GM18507 (cell line): ENCODE data around the gene SDK2.

Source experiments
- DNase-seq: peaks from one replicate; pipeline ENCODE4 v3.0.0; 2011; ENCODE audit warnings: low read depth; ENCODE audit not compliant: insufficient read length; ENCODE audit errors: extremely low spot score
- FAIRE-seq: peaks from 2 replicates; lab custom pipeline; 2011; peaks lifted over from hg19 to GRCh38; lab: Jason Lieb, UNC

SDK2 gene

DNA sequence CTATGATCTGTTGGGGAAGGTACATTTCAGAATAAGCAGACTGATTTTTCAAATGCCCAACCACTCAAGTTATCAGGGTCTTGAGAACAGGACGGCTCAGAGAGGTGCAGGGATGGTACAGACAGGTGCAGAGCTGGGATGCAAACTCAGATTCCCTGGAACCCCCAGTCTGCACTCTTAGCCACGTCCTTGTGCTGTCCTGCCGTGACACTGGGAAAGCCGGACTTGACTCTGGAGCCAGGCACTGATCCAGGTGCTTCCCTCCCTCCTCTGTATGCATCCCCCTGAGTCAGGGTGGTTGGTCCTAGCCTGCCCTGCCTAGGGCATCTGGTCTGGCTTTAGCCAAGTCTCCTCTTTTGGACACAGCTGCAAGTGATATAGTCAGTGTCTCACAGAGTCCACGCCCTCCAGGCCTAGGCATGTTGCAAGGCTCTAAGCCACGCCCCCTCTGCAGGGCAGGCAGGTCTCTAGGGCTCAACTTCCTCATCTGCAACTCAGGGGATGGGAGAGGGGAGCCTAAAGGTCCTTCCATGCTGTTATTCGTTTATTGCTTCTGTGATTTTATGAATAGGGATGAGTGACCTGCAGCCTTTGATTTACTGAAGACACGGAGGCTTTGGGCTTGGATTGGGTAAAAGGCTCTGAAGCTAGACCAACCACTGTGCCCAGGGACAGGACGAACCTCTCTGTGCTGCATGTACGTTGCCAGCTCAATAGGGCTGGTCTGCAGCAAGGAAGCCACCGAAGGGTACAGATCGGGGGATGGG lies 97.3 kb downstream of the SDK2 start:
- DNase-seq = no peak
- FAIRE-seq = no peak

DNA sequence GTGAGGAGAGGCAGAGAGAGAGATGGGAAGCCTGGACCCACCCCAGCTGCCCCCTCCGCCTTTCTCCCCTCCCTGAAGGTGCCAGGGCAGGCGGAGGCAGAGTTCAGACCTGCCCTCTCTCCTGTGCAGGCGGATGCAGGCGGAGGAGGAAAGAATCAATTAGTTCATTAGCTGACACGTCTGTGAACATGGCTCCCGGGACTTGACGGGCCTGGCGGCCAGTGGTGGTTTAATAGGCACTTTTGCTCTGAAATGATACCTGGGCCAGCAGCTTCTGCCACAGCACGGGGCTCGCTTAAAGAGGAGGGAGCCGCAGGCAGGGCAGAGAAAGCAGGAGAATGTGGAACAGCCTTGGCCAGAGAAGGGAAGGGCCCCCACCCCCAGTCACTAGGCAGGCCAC lies 98.1 kb downstream of the SDK2 start:
- DNase-seq (no peak), FAIRE-seq (no peak)

DNA sequence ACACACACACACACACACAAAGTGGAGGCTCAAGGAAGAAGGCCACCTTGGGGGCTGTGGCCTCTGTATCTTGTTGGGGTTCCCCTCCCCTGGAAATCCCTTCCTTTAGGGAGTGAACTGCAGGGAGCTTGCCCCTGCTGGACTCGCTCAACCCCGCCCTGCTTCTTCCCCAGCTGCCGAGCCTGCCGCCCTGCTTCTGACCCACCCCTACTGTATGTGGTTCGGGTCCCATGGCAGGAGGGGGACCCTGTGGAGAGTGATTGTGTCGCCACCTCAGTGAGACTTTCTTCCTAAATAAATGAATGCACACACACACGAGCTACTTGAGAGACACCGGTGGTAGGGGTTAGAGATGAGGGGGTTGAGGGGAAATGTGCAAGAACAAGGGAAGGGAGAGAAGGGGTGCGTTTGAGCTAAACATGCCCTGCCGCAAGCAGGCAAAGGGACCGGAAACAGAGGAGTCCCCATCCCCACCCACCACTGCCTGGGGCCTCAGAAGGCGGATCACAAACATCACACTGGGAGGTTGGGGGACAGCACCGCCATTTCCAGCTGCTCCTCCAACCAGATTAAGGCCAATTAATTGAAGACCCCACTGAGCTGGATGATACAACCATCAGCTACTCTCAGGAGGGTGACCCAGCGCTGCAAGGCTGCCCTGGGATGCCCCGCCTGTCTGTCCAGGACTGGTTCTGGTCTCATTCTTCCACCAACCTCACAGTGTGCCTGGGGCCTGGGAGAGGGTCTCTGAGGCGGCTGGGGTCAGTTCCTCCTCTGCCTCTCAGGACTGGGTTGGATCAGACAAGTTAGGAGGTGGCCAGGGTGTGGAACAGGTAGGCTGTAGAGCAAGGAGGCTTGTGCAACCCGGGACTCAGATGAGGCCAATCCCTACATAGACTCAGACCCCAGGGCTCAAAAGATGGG lies 98.9 kb downstream of the SDK2 start:
- FAIRE-seq (no peak), DNase-seq (no peak)

DNA sequence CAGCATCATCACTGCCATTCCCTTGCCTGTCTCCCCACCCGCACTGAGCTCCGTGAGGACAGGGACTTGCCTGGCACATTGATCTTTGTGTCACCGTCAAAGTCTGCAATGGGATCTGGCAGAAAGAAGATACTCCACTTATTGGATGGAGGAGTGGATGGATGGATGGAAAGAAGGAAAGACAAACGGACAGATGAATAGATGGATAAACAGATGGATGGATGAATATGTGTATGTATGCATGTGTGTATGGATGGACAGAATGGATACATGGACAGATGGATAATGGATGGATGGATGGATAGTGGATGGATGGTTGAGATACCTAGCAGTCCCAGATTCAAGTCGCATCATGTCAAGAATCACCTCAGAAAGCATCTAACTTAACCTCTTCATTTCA lies 99.9 kb downstream of the SDK2 start:
- FAIRE-seq (no peak), DNase-seq (no peak)

DNA sequence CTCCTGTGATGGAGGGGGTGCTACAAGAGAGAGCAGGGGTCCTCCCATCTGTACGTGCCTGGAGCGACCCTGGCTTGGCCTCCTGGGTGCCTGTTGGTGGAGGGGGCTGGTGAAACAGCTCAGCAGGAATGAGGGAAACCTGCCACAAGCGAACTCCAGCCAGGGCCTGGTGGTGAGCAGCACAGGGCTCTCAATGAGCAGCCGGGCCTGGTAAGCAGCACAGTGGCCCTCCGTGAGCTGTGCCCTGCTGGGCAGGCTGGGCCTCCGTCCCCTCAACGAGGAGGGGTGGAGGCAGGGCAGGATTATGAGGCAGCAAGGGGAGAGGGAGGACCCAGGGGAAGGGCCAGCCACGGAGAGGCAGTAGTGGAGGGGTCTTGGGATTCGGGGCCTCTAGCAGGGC lies 101.9 kb downstream of the SDK2 start:
- DNase-seq = no peak
- FAIRE-seq = no peak

DNA sequence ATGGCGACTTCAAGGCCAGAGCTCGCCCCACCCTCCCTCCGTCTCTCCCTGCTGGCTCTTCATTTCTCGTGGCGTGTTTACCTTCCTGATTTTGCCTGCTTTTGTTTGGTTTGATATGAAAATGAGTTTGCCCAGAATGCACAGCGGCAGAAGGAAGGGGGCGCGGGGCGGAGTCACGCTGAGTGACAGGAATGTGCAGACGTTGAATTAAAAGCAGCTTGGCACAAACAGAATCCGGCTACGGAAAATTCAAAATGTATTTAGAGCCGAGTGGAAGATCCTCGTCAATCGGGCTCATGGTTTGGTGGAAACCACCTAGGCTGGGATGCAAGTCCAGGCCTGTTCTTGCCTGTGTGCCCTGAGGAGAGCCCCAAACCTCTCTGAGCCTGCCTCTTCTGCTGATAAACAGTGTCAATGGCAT lies 102.7 kb downstream of the SDK2 start:
- no peak for FAIRE-seq
- no peak for DNase-seq

DNA sequence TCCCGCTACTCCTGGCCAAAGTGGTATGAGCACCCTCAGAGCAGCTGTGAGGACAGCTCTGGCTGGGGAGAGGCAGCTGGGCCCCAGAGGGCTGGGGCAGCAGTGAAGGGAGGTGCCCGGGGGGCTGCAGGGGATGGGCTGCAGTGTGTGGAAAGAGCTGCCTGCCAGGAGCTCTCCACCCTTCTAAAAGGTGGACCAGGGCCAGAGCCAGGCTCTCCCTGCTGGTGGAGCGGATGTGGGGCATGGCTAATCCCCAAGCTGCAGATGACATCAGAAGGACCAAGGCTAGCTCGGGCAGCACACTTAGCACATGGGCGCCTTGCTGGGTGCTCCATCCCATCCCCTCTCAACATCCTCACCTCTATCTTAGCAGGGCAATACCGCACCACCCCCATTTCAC lies 103.1 kb downstream of the SDK2 start:
- DNase-seq (no peak), FAIRE-seq (no peak)

DNA sequence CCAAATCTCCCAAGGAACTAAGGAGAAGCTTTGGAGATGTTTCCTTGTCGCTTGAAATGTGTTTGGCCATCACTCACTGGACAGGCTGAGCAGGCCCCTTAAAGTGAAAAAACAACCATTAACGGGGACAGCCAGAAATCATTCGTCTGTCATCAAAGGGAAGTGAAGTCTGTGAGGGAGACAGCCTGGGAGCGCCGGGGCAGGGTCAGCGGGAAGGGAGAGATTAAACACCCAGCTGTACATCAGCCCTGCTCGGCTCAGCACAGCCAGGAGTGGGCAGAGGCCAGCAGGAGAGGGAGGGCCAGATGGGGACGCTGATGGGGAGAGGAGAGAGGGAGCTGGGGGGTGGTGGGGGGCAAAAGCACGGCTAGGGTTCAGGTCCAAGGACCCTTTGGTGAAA lies 105.1 kb downstream of the SDK2 start:
- DNase-seq (no peak), FAIRE-seq (no peak)

DNA sequence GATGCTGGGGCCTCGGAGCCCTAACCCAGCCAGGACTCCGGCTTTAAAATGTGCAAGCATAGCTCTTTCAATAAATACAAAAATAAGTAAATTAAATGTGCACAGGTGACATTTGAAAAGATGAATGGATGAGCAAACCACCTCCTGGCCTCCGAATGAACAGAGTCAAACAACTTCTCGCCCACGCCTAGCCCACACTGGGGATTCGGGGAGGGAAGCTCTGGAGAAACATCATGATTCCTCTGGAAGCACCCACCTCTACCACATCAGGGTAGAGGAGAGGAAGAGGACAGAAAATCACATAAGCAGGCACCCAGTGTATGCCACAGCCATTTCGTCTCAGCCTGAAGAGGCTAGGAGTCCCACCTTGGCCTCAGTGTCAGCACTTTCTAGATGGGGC lies 105.8 kb downstream of the SDK2 start:
- DNase-seq (no peak), FAIRE-seq (no peak)

DNA sequence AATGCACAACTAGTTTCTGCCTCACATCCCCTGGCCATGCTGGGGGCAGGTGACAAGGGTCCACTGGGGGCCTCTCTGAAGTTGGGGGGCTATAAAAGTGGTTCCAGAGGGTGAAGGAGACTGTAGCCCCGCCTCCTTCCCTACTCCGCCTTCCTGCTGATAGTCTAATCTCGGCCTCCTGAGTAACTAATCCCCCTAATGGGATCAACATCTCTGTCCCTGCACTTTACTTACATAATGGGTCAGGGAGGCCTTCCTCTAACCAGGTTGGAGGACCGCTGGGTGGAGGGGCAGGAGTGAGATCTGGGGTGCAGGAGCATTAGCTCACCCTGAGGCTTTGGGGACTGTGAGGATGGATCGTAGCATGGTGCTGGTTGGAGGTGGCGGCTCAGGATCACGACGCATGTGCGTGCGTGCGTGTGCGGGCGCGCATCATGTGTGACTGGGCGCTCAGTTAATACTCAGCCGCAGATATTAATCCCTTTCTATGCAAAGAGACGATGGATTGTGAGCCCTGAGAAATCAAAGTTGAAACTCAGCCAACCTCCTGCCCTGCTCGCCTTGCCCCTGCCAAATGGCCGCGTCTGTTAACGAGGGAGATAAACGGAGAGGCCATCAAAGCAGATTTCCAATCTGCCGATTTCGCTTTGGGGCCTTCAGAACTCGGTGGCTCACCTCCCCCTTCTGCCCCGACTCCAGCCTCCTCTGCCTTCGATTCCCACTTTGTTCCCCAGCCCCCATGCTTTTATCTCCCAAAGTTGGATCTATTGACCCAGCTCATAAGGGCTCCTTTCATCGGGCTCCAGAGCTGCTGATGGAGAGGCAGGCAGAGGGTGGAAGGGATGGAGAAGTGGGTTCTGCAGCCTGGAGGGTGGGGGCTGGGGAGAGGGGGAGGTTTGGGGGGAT lies 107.3 kb downstream of the SDK2 start:
- no peak for FAIRE-seq
- no peak for DNase-seq

DNA sequence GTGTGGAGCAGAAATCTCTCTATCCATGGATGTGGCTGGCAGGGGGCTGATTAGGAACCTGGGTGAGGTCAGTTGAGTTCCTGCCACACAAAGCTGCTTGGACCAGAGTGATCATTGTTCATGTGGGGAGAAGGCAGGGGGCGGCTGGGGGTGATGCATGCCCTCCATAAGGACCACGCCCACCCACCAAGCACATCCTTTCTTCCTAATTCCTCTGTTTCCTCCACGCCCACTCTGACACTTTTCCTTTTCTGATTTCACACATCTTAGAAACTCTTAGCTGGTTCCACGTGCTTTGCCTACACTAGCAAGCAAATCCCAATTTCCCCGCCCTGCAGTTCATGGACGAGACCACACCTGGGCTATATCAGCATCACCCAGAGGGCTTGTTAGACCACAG lies 108.5 kb downstream of the SDK2 start:
- DNase-seq (no peak), FAIRE-seq (no peak)

DNA sequence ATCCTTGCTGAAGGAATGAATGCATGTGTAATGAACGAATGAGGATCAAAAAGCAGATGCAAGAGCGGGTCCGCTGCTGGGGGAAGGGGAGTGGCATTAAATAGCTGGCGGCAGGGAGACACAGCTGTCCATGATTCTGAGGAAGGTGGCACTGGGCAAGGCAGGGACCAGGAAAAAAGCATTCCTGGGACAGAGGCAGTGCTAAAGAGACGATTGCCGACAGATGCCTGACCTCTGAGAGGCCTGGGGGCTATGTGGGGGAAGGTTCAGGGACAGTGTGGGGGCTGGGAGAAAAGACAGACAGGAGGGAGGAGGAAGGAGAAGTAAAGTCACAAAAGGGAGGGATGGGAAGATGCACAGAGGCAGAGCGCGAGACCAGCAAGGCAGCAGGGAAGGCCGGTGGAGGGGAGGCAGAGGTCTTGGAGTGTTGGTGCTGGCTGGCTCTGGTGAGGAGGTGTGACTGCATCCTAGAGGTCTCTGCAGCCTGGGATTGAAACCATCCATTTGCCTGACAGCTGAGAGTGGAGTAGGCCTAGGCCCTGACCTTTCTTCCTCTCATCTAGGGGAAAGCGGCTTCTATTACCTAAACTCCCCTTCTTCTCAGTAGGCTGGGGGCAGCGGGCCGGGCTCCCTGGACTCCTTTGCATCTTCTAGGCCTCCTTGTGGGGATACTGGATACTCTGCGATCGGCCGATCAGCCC lies 109.9 kb downstream of the SDK2 start:
- DNase-seq = no peak
- FAIRE-seq = no peak

DNA sequence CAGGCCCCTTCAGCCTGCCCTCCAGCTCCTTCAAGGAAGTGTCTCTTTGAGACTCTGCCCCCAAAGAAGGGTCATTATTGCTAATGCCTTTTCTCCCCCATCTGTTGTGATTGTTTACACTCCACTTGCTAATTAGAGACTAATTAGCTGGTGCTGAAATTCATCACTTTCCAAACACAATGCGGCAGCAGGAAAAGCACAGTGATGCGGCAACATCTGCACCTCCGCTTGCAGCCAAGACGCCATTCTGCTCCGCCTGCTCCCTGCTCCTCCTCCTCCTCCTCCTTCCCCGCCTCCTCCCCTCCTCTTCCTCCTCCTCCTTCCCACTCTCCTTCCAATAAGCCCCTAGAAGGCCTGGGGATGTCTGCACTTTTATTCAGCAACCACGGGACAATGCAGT lies 110.5 kb downstream of the SDK2 start:
- no peak for FAIRE-seq
- DNase-seq = no peak

DNA sequence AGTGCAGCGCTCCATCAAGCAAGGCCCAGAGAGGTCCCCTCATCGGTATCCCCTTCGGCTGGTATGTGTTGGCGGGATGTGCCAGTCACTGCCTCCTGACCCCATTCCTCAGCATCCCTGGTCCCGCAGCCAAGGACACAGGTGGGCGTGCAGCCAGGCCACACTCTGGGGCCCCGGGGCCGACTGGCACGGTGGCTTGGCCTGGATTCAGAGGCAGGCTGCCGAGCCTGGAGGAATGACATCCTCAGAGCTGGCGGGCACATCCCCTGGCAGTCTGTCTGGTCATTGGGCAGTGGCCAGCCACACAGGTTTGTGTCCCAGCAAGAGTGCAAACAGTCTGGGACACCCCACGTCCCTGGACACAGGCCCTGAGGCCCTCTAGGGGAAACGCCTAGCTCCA lies 111.1 kb downstream of the SDK2 start:
- FAIRE-seq = no peak

DNA sequence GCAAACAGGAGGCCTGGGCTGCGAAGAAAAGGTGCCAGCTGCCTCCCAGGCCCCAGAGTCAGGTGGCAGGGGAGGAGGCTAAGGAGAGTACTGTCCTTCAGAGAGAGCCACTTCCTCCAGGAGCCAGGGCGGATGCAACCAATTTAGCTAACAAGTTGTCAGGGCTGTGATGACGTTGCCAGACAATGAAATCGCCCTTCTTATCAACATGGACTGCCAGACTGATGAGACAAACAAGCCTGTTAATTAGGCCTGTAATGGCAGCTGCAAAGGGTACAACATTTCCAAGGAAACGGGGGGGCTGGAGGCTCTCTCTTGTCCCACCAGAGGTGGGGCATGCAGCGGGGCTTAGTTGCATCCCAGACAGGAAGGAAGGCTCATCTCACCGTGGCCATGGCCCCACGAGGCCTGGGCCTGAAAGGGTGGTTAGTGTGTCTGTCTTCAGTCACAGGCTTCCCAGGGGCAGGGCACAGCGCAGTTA lies 111.8 kb downstream of the SDK2 start:
- FAIRE-seq (no peak), DNase-seq (no peak)

More for the DNA sequence above, 111.1 kb downstream of the SDK2 start:
- DNase-seq = no peak

DNA sequence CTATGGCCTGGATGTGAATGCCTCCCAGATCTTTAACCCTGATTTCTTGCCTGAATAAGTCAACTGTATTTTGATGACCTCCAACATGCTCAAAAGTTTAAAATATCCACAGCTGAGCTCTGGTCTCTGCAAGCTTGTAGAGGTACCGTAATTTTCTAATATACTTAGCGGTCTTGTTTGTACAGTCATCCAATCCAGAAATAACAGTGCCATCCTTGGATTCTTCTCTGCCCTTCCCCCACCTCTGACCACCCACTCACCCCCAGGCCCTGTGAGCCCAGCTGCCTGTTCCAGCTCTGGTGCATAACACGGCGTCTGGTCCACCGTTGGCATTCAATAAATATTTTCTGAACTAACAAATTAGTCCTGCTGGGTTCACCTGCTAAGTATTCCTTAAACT lies 113.1 kb downstream of the SDK2 start:
- DNase-seq = no peak
- FAIRE-seq = no peak

DNA sequence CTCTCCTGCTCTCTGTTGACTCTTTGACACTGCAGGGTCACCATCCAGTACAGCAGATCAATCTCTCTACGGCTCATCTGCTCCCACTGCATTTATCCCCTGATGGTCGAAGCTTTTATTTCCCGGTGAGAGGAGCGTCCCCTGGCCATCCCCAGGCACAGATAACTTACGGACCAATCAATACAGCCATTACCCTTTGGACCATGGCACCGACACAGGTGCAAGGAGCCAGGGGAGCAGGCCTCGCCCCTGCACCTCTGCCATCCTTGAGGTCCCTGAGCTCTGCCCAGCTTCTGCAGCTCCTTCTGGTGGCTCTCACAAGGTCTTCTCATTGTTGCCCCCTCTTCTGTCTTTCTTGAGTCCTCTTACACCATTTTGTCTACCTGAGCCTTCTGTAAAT lies 115.6 kb downstream of the SDK2 start:
- DNase-seq (no peak), FAIRE-seq (no peak)

DNA sequence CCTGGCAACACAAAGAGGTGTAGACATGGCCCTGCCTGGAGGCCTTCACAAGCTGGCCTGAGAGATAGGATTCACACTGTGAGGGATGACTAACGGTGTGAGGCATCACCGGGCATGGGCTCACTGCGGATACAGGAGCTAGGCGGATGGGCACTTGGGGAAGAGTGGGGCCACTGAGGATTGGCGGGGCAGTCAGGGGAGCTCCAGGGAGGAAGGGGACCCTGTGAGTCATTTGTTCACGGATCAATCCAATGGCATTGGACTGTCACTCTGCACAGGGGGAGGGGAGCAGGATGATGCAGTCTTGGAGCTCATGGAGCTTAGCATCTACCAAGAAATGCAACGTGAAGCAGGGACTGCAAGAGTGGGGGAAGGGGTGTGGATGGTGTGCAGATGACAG lies 117.3 kb downstream of the SDK2 start:
- FAIRE-seq = no peak
- no peak for DNase-seq
